ENCODE data around the gene ZNF511.

Gene ZNF511

GRCh38 chr10:133336577-133337369, 28.1 kb downstream of the ZNF511 start, which contains the start of gene CALY:
Gene CALY (minus strand): TSS chr10:133336896. CDS start chr10:133328989, 7,907 bp downstream.
- peak; percentile 50 to 94 (median 88) for DNase-seq

DNA sequence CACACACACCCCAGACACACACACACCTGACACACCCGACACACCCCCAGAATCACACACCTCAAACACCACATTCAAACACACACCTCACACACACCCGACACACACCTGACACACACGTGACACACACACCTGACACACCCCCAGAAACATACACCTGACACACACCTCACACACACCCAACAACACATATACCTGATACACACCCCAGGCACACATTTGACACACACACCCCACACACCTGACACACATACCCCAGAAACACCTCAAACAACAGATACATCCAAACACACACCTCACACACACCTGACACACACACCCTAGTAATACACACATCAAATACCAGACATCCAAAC, 28.6 kb downstream of the ZNF511 start:
- DNase-seq: no peak

DNA sequence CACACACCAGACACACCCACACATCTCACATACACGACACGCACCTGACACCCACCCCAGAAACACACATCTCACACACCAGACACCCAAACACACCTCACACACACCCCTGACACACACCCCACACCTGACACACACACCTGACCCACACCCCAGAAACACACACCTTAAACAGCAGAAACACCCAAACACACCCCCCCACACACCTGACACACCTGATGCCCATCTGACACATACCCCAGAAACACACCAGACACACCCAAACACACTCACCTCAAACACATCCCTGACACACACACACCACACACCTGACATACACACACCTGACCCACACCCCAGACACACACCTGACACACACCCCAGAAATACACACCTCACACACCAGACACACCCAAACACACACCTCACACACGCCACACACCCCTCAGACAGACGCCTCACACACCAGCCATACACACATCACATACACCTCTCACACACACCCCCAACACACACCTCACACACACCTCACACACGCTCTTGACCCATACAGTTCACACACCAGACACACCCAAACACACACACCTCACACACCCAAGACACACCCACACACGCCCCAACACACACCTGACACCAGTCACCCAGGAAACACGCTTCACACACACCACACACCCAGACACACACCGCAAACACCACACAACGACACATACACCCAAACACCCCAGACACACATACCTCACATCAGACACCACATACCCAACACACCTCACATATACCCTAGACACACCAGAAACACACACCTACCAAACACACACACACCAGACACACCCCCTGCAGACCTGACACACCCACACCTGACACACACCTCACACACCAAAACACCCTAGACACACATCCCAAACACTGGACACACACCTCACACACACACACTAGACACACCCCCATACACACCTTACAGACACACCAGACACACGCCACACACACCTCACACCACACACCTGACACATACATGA, 29.7 kb downstream of the ZNF511 start:
- DNase-seq: no peak

DNA sequence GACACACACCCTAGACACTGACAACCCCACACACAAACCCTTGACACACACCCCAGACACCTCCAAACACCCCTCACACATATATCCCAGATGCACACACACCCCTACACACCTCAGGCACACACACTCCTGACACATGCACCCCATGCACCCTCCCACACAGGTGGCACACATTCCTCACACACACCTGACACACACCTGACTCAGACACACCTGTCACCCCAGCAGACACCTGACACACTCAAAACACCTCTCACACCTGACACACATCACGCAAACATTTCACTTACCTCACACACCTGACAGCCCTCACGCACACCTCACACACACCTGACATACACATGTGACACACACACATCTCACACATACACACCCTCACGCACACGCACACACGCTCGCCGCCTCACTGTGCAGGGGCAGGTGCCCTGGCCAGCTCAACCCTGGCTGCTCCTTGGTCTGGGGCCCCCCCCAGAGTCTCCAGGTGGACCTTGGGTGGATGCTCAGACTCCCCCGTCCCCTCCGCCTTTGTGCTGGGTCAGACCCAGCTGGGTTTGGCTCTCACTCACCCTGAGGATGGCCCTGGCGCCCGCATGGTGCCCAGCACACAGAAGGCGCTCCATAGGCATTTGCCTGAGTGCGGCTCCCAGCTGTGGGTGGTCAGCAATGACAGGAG, 31.1 kb downstream of the ZNF511 start:
- no peak for DNase-seq

- no peak for DNase-seq
Measured at GRCh38 chr10:133341983-133342382, 33.3 kb downstream of the ZNF511 start.

DNA sequence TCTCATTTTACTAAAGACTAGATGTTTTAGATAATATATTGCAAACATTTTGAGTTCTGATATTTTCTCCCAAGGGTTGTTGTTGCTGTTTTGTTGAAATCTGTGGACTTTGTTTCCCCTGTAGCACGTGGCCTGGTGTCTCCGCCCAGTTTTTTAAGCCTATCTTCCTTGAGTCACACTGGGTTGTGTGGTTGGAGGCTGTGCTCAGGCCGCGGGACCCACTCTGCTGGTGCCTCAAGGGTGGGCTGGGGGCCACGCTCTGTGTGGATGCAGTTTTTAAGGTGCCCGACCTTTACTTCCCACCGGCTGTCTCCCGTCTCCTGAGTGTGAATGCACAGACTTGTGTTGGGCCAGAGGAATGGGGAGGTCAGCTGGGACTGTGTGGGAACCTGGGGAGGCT, 34.2 kb downstream of the ZNF511 start:
- no peak for DNase-seq

GRCh38 chr10:133343558-133343957, 34.8 kb downstream of the ZNF511 start:
- no peak for DNase-seq

DNA sequence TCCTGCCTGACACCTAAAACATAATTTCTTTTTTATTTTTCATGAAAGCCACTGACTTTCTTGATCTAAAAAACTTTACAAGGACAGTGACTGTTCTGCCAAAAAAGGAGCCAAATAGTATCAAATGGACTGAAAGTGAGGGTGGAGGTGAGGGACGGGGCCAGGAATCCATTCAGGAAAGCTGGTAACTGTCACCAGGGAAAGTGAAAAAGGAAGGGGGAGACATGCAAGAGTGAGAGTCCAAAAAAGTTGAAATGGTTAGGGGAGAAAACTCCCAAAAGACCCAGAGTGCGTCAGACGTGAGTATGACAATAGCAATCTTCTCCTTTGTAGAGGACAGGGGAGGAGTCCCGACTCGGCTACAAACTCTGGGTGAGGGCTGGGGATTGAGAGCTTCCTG, 35.5 kb downstream of the ZNF511 start:
- DNase-seq: no peak

DNA sequence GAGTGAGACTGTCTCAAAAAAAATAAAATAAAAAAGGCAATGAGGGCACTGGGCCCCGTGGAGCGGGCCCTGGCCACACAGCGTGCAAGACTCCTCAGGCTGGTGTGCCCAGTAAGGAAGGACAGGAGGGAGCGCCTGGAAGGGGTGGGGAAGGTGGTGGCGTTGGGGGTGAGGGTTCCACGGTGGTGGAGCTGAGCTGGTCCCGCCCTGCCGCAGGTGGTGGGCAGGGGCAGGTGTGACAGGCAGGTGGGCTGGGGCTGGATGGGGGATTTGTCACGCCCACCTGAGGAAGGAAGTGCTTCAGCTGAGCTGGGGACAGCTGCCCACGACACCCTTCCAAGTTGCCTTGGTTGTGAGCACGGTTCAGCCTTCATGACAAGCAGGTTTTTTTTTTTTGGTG, 37.7 kb downstream of the ZNF511 start:
- no peak for DNase-seq

DNA sequence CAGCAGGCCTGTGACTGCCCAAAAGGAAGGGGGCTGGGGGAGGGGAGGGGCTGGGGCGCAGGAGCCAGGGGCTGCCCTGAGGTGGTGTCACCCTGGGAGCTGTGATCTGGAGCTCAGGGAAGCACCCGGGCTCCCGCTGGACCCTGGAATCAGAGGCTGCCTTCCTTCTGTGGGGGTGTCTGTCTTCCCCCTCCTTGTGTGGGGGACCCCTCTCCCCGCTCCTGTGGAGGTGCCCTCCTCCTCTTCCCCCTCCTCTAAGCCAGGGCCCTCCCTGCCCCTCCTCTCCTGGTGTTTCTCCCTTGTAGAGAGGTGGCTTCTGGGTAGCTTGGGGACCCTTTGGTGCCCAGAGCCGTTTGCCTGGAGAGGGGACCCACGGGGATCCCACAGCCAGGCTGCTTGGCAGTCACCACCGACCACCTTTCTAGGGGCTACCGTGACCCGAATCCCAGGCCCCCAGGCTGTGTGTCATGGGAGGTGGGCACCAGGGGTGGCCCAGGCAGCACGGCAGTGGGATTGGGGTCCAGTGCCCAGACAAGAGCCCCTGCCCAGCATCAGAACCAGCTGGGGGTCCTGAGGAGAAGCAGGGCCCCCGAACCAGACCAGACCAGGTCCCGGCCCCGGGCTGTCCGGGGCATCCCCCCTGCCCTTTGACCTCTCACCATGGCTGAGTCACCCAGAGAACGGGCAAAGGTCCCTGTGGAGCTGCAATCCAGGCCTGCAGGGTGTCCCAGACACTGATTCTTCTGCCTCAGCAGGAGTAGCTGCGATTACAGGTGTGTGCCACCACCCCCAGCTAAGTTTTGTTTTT, 39.2 kb downstream of the ZNF511 start:
- no peak for DNase-seq

GRCh38 chr10:133349160-133349568, 40.5 kb downstream of the ZNF511 start:
- DNase-seq: no peak

DNA sequence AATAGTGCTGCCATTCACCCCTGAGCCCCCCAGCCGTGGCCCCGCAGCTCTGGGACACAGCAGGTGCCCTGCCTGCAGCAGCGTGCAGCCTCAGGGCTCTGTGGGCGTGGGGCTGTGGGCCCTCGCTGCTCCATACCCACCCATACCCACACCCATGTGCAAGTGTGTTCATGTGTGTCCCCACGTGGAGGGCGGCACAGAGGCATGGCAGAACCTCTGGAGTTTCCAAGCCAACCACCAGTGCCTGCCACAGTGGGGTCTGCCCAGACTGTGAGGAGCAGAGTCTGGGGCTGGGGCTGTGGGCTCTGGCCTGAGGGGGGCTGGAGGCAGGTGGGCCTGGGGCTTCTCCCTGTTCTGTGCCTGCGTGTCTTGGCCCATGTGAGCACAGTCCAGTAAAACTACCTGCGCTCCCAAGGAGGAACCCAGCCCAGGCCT, 40.9 kb downstream of the ZNF511 start:
- DNase-seq: no peak

- no peak for DNase-seq
Measured at GRCh38 chr10:133350283-133350949, 41.7 kb downstream of the ZNF511 start.

- DNase-seq: no peak
Measured at GRCh38 chr10:133350950-133351329, 42.2 kb downstream of the ZNF511 start.

GRCh38 chr10:133351408-133352318, 42.9 kb downstream of the ZNF511 start:
- DNase-seq: no peak

DNA sequence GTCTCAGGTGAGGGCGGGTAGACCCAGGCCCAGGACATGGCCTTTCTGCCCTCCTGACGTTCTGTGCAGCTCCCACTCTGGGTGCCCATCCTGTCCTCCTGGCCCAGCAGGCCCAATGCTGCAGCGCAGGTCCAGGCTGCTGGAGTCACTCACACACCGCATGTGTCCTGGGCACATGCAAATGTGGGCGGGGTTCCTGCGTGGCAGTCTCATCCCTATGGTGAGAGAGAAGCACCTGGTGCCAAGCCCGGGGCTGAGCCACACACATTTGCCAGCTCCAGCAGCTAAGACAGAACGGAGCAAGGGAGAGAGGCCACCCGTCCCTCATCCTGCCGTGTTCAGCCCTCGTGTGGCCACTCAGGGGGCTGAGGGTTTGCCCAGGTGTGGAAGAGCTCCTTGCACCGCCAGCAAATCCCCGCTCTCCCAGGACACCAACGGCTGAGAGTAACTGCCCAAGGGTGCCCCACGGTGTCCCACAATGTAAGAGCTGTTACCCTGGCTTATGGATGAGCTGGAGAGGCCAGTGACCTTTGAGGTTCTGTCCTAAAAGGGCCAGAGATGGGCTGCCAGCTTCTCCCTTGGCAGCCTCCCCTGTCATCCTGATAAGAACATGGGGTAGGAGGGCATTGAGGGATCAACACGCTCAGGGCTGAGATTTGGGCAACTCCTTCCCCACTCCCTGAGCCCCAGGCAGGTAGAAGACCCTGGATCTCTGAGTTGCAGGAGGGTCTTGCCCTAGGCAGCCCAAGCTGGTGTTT, 44.7 kb downstream of the ZNF511 start:
- no peak for DNase-seq

DNA sequence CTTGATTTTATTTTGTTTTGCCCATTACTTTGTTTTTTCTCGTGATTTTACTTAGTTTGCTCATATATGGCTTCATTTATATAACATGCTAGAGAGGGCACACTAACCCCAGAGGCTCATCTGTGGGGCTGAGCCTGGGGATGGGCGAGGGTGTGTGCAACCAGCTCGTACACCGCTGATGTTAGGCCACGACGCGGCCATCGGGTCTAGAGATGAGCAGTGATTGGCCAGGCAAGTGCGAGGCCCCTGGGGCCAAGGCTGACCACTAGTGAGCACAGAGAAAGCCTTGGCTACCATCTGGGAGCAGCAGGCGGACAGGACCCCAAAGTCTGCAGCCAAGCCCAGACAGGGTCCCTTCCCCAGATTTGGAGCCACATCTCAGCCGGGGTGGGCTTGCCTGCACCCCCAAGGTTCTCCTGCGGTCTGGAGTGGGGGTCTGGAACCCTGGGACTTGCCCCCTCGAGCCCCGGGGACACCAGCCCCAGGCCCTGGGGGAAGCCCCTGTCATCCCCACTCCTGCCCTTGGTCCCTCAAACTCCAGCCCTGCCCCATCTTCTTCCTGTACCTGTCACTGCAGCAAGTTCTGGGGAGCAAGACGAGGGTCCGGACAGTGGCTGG, 45.4 kb downstream of the ZNF511 start:
- DNase-seq: no peak

- no peak for DNase-seq
Measured at GRCh38 chr10:133354672-133355240, 46.0 kb downstream of the ZNF511 start.

DNA sequence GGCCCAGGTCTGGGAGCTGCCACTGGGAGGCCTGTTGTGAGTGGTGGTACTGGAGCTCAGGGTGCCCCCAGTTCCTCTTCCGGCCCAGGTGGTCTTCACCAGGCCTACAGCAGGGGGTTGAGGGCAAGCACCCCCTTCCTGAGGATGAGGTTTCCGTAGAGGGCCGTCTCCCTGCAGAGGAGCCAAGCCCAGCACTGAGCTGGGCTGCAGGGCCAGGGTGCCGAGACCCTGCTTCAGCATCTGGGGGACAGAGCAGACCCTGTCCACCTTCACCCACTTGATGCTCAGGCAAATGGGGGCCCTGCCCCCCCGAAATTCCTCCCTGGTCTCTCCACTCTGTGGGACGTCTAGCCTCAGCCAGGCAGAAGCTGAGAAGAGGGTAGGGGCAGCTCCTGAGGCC, 46.6 kb downstream of the ZNF511 start:
- no peak for DNase-seq
